Prostate gland (tissue), 2 donors: ENCODE data around the gene ARL15.

Source experiments
- POLR2A ChIP-seq: fragments of 450-650 bp; IDR thresholded peaks from one replicate; pipeline ENCODE4 v1.6.1; 2016; ENCODE audit warnings: antibody characterized with exemption, mild to moderate bottlenecking
- POLR2AphosphoS5 ChIP-seq: sonication (generic); formaldehyde crosslinking; IDR thresholded peaks from one replicate; pipeline ENCODE4 v1.6.1; 2017; ENCODE audit warnings: antibody characterized with exemption
- TF ChIP-seq, protein P1 (sequence below), 4 experiments: fragments of 200-600 bp in 2 of 4; fragments of 450-650 bp in 2 of 4; sonication (generic) in 2 of 4; IDR thresholded peaks; 1 replicate in 3 of 4; 2 replicates in 1 of 4; pipeline ENCODE4 v1.5.1; 2016 to 2019; ENCODE audit warnings: antibody characterized with exemption in 4 of 4, mild to moderate bottlenecking in 2 of 4, moderate library complexity in 2 of 4

DNA sequence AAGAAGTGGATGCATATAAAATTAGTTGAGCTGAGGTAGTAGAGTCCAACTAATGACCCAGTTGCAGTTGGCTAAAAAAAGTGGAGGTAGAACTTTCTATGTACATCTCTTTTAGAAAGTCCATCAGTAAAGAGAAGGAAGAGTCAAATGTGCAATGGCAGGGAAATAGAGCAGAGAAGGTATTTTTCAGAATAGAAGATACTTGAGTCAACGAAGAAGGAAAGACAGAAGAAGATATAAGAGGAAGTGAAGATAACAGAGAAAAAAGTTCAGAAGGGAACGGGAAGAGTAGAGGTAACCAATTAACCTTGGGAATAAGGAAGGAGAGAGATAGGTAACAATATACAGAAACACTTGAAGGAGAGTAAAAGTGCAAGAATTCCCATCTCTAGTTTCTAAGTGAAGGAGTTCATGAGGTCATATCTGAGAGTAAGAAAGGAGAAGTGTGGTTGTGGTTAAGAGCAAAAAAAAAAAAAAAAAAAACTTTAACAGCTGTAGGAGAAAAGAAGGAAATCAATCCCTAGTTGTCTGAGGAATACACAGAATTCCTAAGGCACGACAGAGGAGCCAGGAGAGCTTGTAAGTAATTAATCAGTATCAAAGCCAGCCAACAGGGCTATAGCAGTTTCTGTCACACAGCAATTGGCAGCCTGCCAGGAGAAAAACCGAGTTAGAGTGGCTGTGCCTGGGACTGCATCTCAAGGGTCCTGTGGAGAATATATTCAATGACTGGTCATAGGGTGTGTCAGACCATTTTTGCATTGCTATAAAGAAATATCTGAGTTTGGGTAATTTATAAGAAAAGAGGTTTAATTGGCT lies 61.0 kb downstream of the ARL15 start:
- TF ChIP-seq POLR2A = no peak
- TF ChIP-seq, protein P1, sequence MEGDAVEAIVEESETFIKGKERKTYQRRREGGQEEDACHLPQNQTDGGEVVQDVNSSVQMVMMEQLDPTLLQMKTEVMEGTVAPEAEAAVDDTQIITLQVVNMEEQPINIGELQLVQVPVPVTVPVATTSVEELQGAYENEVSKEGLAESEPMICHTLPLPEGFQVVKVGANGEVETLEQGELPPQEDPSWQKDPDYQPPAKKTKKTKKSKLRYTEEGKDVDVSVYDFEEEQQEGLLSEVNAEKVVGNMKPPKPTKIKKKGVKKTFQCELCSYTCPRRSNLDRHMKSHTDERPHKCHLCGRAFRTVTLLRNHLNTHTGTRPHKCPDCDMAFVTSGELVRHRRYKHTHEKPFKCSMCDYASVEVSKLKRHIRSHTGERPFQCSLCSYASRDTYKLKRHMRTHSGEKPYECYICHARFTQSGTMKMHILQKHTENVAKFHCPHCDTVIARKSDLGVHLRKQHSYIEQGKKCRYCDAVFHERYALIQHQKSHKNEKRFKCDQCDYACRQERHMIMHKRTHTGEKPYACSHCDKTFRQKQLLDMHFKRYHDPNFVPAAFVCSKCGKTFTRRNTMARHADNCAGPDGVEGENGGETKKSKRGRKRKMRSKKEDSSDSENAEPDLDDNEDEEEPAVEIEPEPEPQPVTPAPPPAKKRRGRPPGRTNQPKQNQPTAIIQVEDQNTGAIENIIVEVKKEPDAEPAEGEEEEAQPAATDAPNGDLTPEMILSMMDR (IDR thresholded peaks at IDR 0.05) = no peak
- no peak for TF ChIP-seq POLR2AphosphoS5
